HUDEP-2 (cell line): ENCODE data around the gene BPIFB4.

Source experiments
- DNase-seq, 76 experiments: peaks; one replicate each; lab custom pipeline; 2025; ENCODE audit not compliant: unreplicated experiment in 76 of 76; lab: John Stamatoyannopoulos, UW

Gene BPIFB4

DNA sequence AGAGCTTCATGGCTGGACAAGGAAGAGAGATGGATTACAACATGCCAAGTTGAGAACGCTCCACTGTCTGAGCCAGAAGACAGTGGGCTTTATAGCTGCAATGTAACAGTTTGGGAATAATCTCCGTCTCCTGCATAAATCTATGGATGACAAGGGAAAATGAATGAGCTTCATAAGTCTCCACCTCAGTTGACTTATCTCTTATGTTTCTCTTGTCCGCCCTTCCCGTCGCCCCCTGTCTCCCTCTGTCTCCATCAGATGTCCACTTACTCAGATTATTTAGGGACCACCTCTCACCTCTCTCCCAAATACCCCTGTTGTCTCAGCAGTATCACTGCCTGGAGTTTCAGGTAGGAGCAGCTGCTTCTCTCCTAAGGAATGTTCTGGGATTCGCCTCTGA lies 74.8 kb downstream of the BPIFB4 start:
- no peak for DNase-seq

- DNase-seq, result no peak
Observed at GRCh38 chr20:33158637-33159385, 79.4 kb downstream of the BPIFB4 start.

GRCh38 chr20:33159713-33160112 lies 80.3 kb downstream of the BPIFB4 start:
- no peak for DNase-seq

GRCh38 chr20:33160681-33161080 lies 81.2 kb downstream of the BPIFB4 start:
- no peak for DNase-seq
